Sigmoid colon (tissue), 4 donors: Measurements from ENCODE around the gene NHS.

Experiments
- EP300 ChIP-seq, 4 donors: sonication (generic); formaldehyde crosslinking; IDR thresholded peaks; one replicate each; pipeline ENCODE4 v1.6.1; 2017; ENCODE audit warnings: antibody characterized with exemption in 4 of 4
- POLR2AphosphoS5 ChIP-seq, 4 donors: sonication (generic); formaldehyde crosslinking; IDR thresholded peaks; one replicate each; pipeline ENCODE4 v1.6.1; 2017; ENCODE audit warnings: antibody characterized with exemption in 4 of 4

GRCh38 chrX:17689971-17690409, 315.0 kb downstream of the NHS start:
- TF ChIP-seq EP300 (IDR thresholded peaks at IDR 0.05) = no peak
- TF ChIP-seq POLR2AphosphoS5 (IDR thresholded peaks at IDR 0.05) = peak in 1 of 4 donors; percentile 13
